K562 treated with DMSO at 1 percent for 4 hours (cell line): ENCODE results near the gene UBTD2. TPM values are rescaled to one million over a fixed set of nuclear protein-coding genes. Genes with fewer than 3 reads are reported as not detected.

Experiments
- total RNA-seq: library from RNA; unstranded; fragments of 300-600 nt; gene quantifications from 2 replicates; pipeline ENCODE4 v1.2.3, GENCODE V29; 2022; ENCODE audit not compliant: insufficient read depth

Gene UBTD2
- 0.29 TPM in 1 of 2 replicates, not detected in the other for total RNA-seq

GRCh38 chr5:172283020-172283861, at the start of gene UBTD2:
TSS of gene UBTD2 (minus strand) at chr5:172283764. CDS start at chr5:172283665, 99 bp downstream.

GRCh38 chr5:172193872-172194271, 89.7 kb downstream of the UBTD2 start, which contains the start of gene EFCAB9:
TSS of gene EFCAB9 (plus strand) at chr5:172194172. CDS start at chr5:172194173, 1 bp downstream.

GRCh38 chr5:172188033-172188892, 95.3 kb downstream of the UBTD2 start, which contains the start of gene STK10:
TSS of gene STK10 (minus strand) at chr5:172188224. CDS start at chr5:172188042, 182 bp downstream.

Other genes with a start within 250 kb of the UBTD2 start
- 3.5 and 6.1 TPM in 2 replicates for gene STK10, start 95.5 kb downstream of the UBTD2 start, total RNA-seq
- gene EFCAB9, start 89.6 kb downstream of the UBTD2 start, total RNA-seq: not detected in 2 replicates
- gene SH3PXD2B, start 170.8 kb upstream of the UBTD2 start, total RNA-seq: 0.48 and 0.61 TPM in 2 replicates